ENCODE measurements around the gene SOX13.

Gene SOX13

GRCh38 chr1:204134103-204134502, 61.2 kb downstream of the SOX13 start:
- H3K4me3 Mint-ChIP-seq: no peak overlapping the region
- H3K4me1 Mint-ChIP-seq: peaks cover 5% of the 10 kb centered on the region
- no peaks in the 10 kb centered on the region for H3K36me3 Mint-ChIP-seq (ENCODE audit: low read depth)
- no peak overlapping the region for H3K27ac Mint-ChIP-seq
- H3K27me3 Mint-ChIP-seq (ENCODE audit: low read depth, poor library complexity): no peaks in the 10 kb centered on the region
- DNase-seq: no peak
- no peaks in the 10 kb centered on the region for H3K9me3 Mint-ChIP-seq
- TF ChIP-seq CTCF (IDR thresholded peaks at IDR 0.05): no peak

- Mint-ChIP-seq H3K4me3 (no peak overlapping the region), H3K4me1 (peaks cover 4% of the 10 kb centered on the region), H3K36me3 (ENCODE audit: low read depth) (no peaks in the 10 kb centered on the region), H3K27me3 (ENCODE audit: low read depth, poor library complexity) (peaks cover 6% of the 10 kb centered on the region), H3K9me3 (no peaks in the 10 kb centered on the region), H3K27ac (no peak overlapping the region)
- DNase-seq: no peak
- TF ChIP-seq CTCF (IDR thresholded peaks at IDR 0.05): no peak
These were observed 63.9 kb downstream of the SOX13 start for GRCh38 chr1:204136814-204137213.

- Mint-ChIP-seq H3K4me3 (no peak overlapping the region), H3K27ac (no peak overlapping the region), H3K36me3 (ENCODE audit: low read depth) (no peaks in the 10 kb centered on the region), H3K27me3 (ENCODE audit: low read depth, poor library complexity) (peaks cover 9% of the 10 kb centered on the region), H3K9me3 (no peaks in the 10 kb centered on the region), H3K4me1 (peaks cover 4% of the 10 kb centered on the region)
- TF ChIP-seq CTCF (IDR thresholded peaks at IDR 0.05): no peak
- no peak for DNase-seq
These were observed 66.2 kb downstream of the SOX13 start for GRCh38 chr1:204139088-204139487.

- Mint-ChIP-seq H3K9me3 (no peaks in the 10 kb centered on the region), H3K27ac (no peak overlapping the region), H3K36me3 (ENCODE audit: low read depth) (no peaks in the 10 kb centered on the region), H3K4me3 (no peak overlapping the region), H3K4me1 (peaks cover 4% of the 10 kb centered on the region), H3K27me3 (ENCODE audit: low read depth, poor library complexity) (peaks cover 9% of the 10 kb centered on the region)
- TF ChIP-seq CTCF (IDR thresholded peaks at IDR 0.05): no peak
- no peak for DNase-seq
These were observed 67.0 kb downstream of the SOX13 start for GRCh38 chr1:204139952-204140351.

- Mint-ChIP-seq H3K27me3 (ENCODE audit: low read depth, poor library complexity) (peaks cover 9% of the 10 kb centered on the region), H3K4me1 (peaks cover 4% of the 10 kb centered on the region), H3K4me3 (no peak overlapping the region), H3K9me3 (no peaks in the 10 kb centered on the region), H3K27ac (no peak overlapping the region), H3K36me3 (ENCODE audit: low read depth) (no peaks in the 10 kb centered on the region)
- TF ChIP-seq CTCF (IDR thresholded peaks at IDR 0.05): no peak
- DNase-seq: no peak
These were observed 68.2 kb downstream of the SOX13 start for GRCh38 chr1:204141131-204141530.

- Mint-ChIP-seq H3K27me3 (ENCODE audit: low read depth, poor library complexity) (peaks cover 9% of the 10 kb centered on the region), H3K9me3 (no peaks in the 10 kb centered on the region), H3K36me3 (ENCODE audit: low read depth) (no peaks in the 10 kb centered on the region), H3K4me1 (peaks cover 9% of the 10 kb centered on the region), H3K27ac (no peak overlapping the region), H3K4me3 (no peak overlapping the region)
- no peak for TF ChIP-seq CTCF (IDR thresholded peaks at IDR 0.05)
- DNase-seq: no peak
These were observed 69.4 kb downstream of the SOX13 start for GRCh38 chr1:204142032-204142974.
